Endodermal cell (in vitro differentiated cells): ENCODE data around the gene CHD9NB. TPM values are rescaled to one million over a fixed set of nuclear protein-coding genes. Genes with fewer than 3 reads are reported as not detected.

Source experiments
- DNase-seq: peaks from one replicate; pipeline ENCODE4 v3.0.0-alpha.2; 2017
- H3K27ac ChIP-seq: 2 replicates; pipeline ENCODE4 v1.5.1; 2013; ENCODE audit warnings: mild to moderate bottlenecking, low read depth, low read length, moderate library complexity
- H3K27me3 ChIP-seq: 2 replicates; pipeline ENCODE4 v1.6.1; 2013; ENCODE audit warnings: mild to moderate bottlenecking, low read length, moderate library complexity; ENCODE audit not compliant: insufficient read depth, control insufficient read depth, poor library complexity, severe bottlenecking
- H3K36me3 ChIP-seq: 2 replicates; pipeline ENCODE4 v1.7.0; 2013; ENCODE audit warnings: mild to moderate bottlenecking, low read length, moderate library complexity; ENCODE audit not compliant: control insufficient read depth, insufficient read depth
- H3K4me1 ChIP-seq: one replicate; pipeline ENCODE4 v1.7.0; 2013; ENCODE audit warnings: low read length; ENCODE audit not compliant: control insufficient read depth, insufficient read depth
- H3K4me3 ChIP-seq: 2 replicates; pipeline ENCODE4 v1.5.1; 2013; ENCODE audit warnings: mild to moderate bottlenecking, low read length, moderate library complexity
- H3K9ac ChIP-seq: 2 replicates; pipeline ENCODE4 v1.6.1; 2013; ENCODE audit warnings: mild to moderate bottlenecking, low read length, moderate library complexity; ENCODE audit not compliant: poor library complexity, severe bottlenecking; ENCODE audit errors: extremely low read depth
- H3K9me3 ChIP-seq: 2 replicates; pipeline ENCODE4 v1.6.1; 2013; ENCODE audit warnings: mild to moderate bottlenecking, low read length, moderate library complexity; ENCODE audit not compliant: control insufficient read depth
- H3K27ac Mint-ChIP-seq: 2 replicates; pipeline ENCODE4 v1.8.0; 2020; ENCODE audit warnings: mixed read lengths
- H3K27me3 Mint-ChIP-seq: 2 replicates; pipeline ENCODE4 v1.8.0; 2021; ENCODE audit warnings: mild to moderate bottlenecking, mixed read lengths; ENCODE audit not compliant: insufficient read depth
- H3K36me3 Mint-ChIP-seq: 2 replicates; pipeline ENCODE4 v1.8.0; 2020; ENCODE audit warnings: low read depth, mixed read lengths
- H3K4me1 Mint-ChIP-seq: 2 replicates; pipeline ENCODE4 v1.8.0; 2020; ENCODE audit warnings: mixed read lengths
- H3K4me3 Mint-ChIP-seq: 2 replicates; pipeline ENCODE4 v1.8.0; 2020; ENCODE audit warnings: mild to moderate bottlenecking, moderate library complexity, mixed read lengths
- H3K9me3 Mint-ChIP-seq: 2 replicates; pipeline ENCODE4 v1.8.0; 2020; ENCODE audit warnings: mild to moderate bottlenecking, mixed read lengths
- CTCF ChIP-seq: fragments of 200-600 bp; sonication (generic); conservative IDR thresholded peaks from 2 replicates; pipeline ENCODE4 v1.5.0; 2021; ENCODE audit warnings: antibody characterized with exemption, mild to moderate bottlenecking
- WGBS, 2 experiments: methylation state at CpG; one replicate each; pipeline versions ENCODE4 v1.1.5 to v1.1.7; 2013; ENCODE audit warnings: missing lambda C conversion rate in 2 of 2, mixed read lengths in 1 of 2; ENCODE audit not compliant: insufficient coverage in 1 of 2, insufficient read length in 1 of 2; 5-methylcytosine and 5-hydroxymethylcytosine counted together
- total RNA-seq, 2 donors: library from RNA; stranded (reverse); fragmentation: NEBNext Ultra II Directional in 1 of 2; extraction: Animal tissue kit (Norgen Biotek cat#: 25700) in 1 of 2; gene quantifications; 2 replicates in 1 of 2; 3 replicates in 1 of 2; pipeline ENCODE4 v1.2.1, GENCODE V29; 2021

The CHD9NB gene
- total RNA-seq, 2 donors from 2014 or later, result 13.1 to 14.9 TPM

GRCh38 chr16:53031323-53031942 is 21.3 kb downstream of the CHD9NB start:
- Mint-ChIP-seq H3K9me3 (peaks cover 19% of the 10 kb centered on the region), H3K4me3 (no peak overlapping the region), H3K36me3 (peaks cover 9% of the 10 kb centered on the region), H3K27me3 (peaks cover 8% of the 10 kb centered on the region), H3K27ac (peak overlapping the region; percentile 26), H3K4me1 (peaks cover 6% of the 10 kb centered on the region)
- H3K4me3 ChIP-seq, result no peak overlapping the region
- no peak overlapping the region for H3K27ac ChIP-seq
- DNase-seq, result no peak
- WGBS, 2 experiments, result 50% methylated on average over 2 of the region's 2 CpGs
- H3K36me3 ChIP-seq, result no peaks in the 10 kb centered on the region
- H3K27me3 ChIP-seq, result no peaks in the 10 kb centered on the region
- H3K4me1 ChIP-seq, result no peaks in the 10 kb centered on the region
- peaks cover 17% of the 10 kb centered on the region for H3K9me3 ChIP-seq
- no peak for TF ChIP-seq CTCF
- no peak overlapping the region for H3K9ac ChIP-seq

- Mint-ChIP-seq H3K4me1 (peaks cover 6% of the 10 kb centered on the region), H3K27me3 (peaks cover 8% of the 10 kb centered on the region), H3K4me3 (no peak overlapping the region), H3K27ac (no peak overlapping the region), H3K9me3 (peaks cover 19% of the 10 kb centered on the region), H3K36me3 (peaks cover 9% of the 10 kb centered on the region)
- no peak for DNase-seq
- no peaks in the 10 kb centered on the region for H3K36me3 ChIP-seq
- no peak for TF ChIP-seq CTCF
- H3K4me1 ChIP-seq, result no peaks in the 10 kb centered on the region
- WGBS, 2 experiments, result 83% methylated on average over 2 to 3 of the region's 3 CpGs
- H3K4me3 ChIP-seq, result no peak overlapping the region
- H3K27me3 ChIP-seq, result no peaks in the 10 kb centered on the region
- no peak overlapping the region for H3K27ac ChIP-seq
- no peak overlapping the region for H3K9ac ChIP-seq
- peaks cover 17% of the 10 kb centered on the region for H3K9me3 ChIP-seq
These were observed 22.7 kb downstream of the CHD9NB start for GRCh38 chr16:53029971-53030370.

GRCh38 chr16:53024045-53024444 is 28.7 kb downstream of the CHD9NB start:
- H3K27me3 ChIP-seq, result no peaks in the 10 kb centered on the region
- no peaks in the 10 kb centered on the region for H3K36me3 ChIP-seq
- H3K9me3 ChIP-seq, result no peaks in the 10 kb centered on the region
- WGBS, 2 experiments, result 98 to 100% methylated on average over 4 of the region's 4 CpGs
- H3K27me3 Mint-ChIP-seq, result no peaks in the 10 kb centered on the region
- H3K9me3 Mint-ChIP-seq, result no peaks in the 10 kb centered on the region
- TF ChIP-seq CTCF, result no peak
- H3K36me3 Mint-ChIP-seq, result no peaks in the 10 kb centered on the region
- no peak overlapping the region for H3K4me3 ChIP-seq
- no peak overlapping the region for H3K27ac ChIP-seq
- H3K27ac Mint-ChIP-seq, result no peak overlapping the region
- no peaks in the 10 kb centered on the region for H3K4me1 ChIP-seq
- H3K4me1 Mint-ChIP-seq, result no peaks in the 10 kb centered on the region
- no peak for DNase-seq
- H3K4me3 Mint-ChIP-seq, result no peak overlapping the region
- no peak overlapping the region for H3K9ac ChIP-seq
